ENCODE data around the gene ABRAXAS1. TPM values are rescaled to one million over a fixed set of nuclear protein-coding genes. Genes with fewer than 3 reads are reported as not detected.

The ABRAXAS1 gene
- polyA plus RNA-seq, 1 of the 3 experiments (the other 2 are of a cell fraction), result 4.9 TPM

- TF ChIP-seq RCOR1 (IDR thresholded peaks at IDR 0.05; ENCODE audit: low read length) (peak; percentile 36; the same call in 1 of the 2 replicates), YY1 (IDR thresholded peaks at IDR 0.05; ENCODE audit: low read depth) (peak; percentile 91), JUND (IDR thresholded peaks at IDR 0.05) (no peak), GATA2 (CRISPR knock-in tag; IDR thresholded peaks at IDR 0.05) (no peak), MEF2A (IDR thresholded peaks at IDR 0.05; ENCODE audit: borderline replicate concordance, low read depth) (no peak), RFX5 (IDR thresholded peaks at IDR 0.05; ENCODE audit: low read length) (peak; percentile 67; the same call in 1 of the 2 replicates), REST (IDR thresholded peaks at IDR 0.05; ENCODE audit: low read depth, low read length) (peak; percentile 66; the same call in 1 of the 2 replicates), SIN3A (IDR thresholded peaks at IDR 0.05; ENCODE audit: borderline replicate concordance, low read depth, low read length) (peak; percentile 99)
Measured at GRCh38 chr4:83455281-83456183, 29.4 kb downstream of the ABRAXAS1 start, which contains the start of the genes HELQ and MRPS18C (continued).

GRCh38 chr4:83454686-83455085, 30.2 kb downstream of the ABRAXAS1 start:
- no peak for DNase-seq
- Histone ChIP-seq H3K36me3 (replicated peaks in 1 of 2; ENCODE audit: control insufficient read depth in 1 of 2, insufficient read depth in 2 of 2, low read length in 1 of 2) (peaks cover 33 to 38% of the 10 kb centered on the region in 2 experiments), H4K20me1 (ENCODE audit: insufficient read depth) (no peaks in the 10 kb centered on the region), H3F3A (replicated peaks; ENCODE audit: insufficient read depth) (no peaks in the 10 kb centered on the region), H3K4me2 (peak overlapping the region; percentile 92), H3K9me2 (no peaks in the 10 kb centered on the region), H3K27me3 (ENCODE audit: insufficient read depth) (no peaks in the 10 kb centered on the region), H3K79me2 (ENCODE audit: insufficient read depth) (peaks cover 54% of the 10 kb centered on the region), H3K9me3 (no peaks in the 10 kb centered on the region), H3K27ac (ENCODE audit: low read depth in 2 of 2, low read length in 1 of 2) (peak overlapping the region; percentile 93 to 96; a peak in 3 of 4 replicates), H3K4me1 (ENCODE audit: control insufficient read depth in 1 of 2, insufficient read depth in 2 of 2, low read depth in 1 of 2, low read length in 1 of 2) (peaks cover 0 to 11% of the 10 kb centered on the region in 2 experiments; a peak in 2 of 4 replicates), H3K4me3 (ENCODE audit: low read depth in 2 of 2, low read length in 1 of 2) (peak overlapping the region; percentile 95 to 98), H3K9ac (peak overlapping the region; percentile 87), H2AFZ (ENCODE audit: low read depth) (peak overlapping the region; percentile 93)
- WGBS (ENCODE audit: low lambda C conversion rate), result 22% methylated on average over 6 of the region's 6 CpGs
- POLR2A ChIA-PET, result interaction anchor here (0.7 kb wide), 1 partner anchor 1287 kb away, joined by 3 read pairs; no protein-coding TSS in a partner anchor
- CTCF ChIA-PET, result interaction anchor here (0.8 kb wide), 1 partner anchor 17 kb away, joined by 3 read pairs; no protein-coding TSS in a partner anchor
- TF ChIP-seq GABPA (IDR thresholded peaks at IDR 0.05; ENCODE audit: low read depth) (no peak), SMC3 (IDR thresholded peaks at IDR 0.05; ENCODE audit: low read depth, low read length) (no peak), JUND (IDR thresholded peaks at IDR 0.05) (no peak), FOSL2 (IDR thresholded peaks at IDR 0.05; ENCODE audit: borderline replicate concordance, low read depth) (no peak), USF2 (IDR thresholded peaks at IDR 0.05; ENCODE audit: borderline replicate concordance, low read depth, low read length) (no peak), RFX5 (IDR thresholded peaks at IDR 0.05; ENCODE audit: low read length) (no peak), TEAD4 (IDR thresholded peaks at IDR 0.05; ENCODE audit: borderline replicate concordance, insufficient read depth) (no peak), SIN3A (IDR thresholded peaks at IDR 0.05; ENCODE audit: borderline replicate concordance, low read depth, low read length) (no peak), FOXJ3 (CRISPR knock-in tag; IDR thresholded peaks at IDR 0.05) (no peak), EP300 (IDR thresholded peaks at IDR 0.05; ENCODE audit: borderline replicate concordance in 1 of 2, low read depth in 1 of 2, low read length in 1 of 2) (no peak)

Data from SK-N-SH (cell line).